DND-41 (cell line): ENCODE measurements around the gene GCN1.

ENCODE experiments used
- CTCF ChIP-seq: IDR thresholded peaks from 2 replicates; pipeline ENCODE4 v1.5.1; 2012; ENCODE audit warnings: borderline replicate concordance, low read length, moderate library complexity, mild to moderate bottlenecking; ENCODE audit not compliant: poor library complexity, severe bottlenecking; ENCODE audit errors: extremely low read depth
- EZH2 ChIP-seq: IDR thresholded peaks from 3 replicates; pipeline ENCODE4 v1.6.1; 2012; ENCODE audit warnings: borderline replicate concordance, low read depth, mild to moderate bottlenecking, moderate library complexity, low read length, inconsistent platforms; ENCODE audit not compliant: severe bottlenecking

DNA sequence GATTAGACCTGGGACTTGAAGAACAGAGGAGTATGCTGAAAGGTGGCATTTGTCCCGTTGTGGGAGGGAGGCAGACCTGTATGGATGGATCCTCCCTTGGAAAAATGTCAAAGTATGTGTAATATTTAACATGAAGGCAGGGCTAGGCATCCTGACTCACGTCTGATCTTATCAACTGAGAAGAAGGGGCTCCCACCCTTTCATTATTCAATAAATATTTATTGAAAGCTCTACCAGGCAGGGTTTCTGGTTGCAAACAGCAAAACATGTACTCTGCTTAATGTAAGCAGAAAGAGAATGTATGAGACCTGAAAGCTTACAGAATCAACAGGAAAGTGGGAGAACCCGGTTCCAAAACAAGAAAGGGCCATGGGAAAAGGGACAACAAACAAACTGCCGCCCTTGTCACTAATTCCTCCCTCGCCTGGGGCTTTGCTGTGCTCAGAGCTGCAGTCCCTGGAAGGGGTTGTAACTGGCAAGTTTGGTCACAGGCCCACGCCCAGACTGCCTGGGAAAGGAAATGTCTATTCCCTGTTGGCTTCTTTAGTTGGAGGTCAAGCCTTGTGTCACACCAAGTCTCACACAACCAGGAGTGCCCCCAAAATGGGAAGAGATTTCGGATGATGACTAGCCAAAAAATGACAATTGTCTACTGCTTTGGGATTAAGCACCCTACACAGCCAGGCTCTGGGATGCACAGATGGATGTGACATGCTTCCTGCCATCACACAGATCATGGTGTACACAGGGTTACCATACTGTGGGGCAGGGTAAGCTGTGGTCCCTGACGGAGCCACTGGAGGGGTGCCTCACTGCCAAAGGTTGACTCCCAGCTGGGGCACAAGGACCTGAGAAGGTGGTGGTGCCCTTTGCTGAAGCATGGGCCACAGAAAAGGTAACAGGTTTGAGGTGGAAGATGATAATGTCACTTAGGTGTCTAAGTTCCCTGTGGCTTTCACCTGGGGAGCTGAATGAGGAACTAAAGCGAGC, 114.8 kb downstream of the GCN1 start:
- TF ChIP-seq CTCF: no peak
- TF ChIP-seq EZH2: no peak
